ENCODE data around the gene DOC2B. TPM values are rescaled to one million over a fixed set of nuclear protein-coding genes. Genes with fewer than 3 reads are reported as not detected.
A peak's percentile ranks its signal among the peaks of the same experiment; 100 is the strongest.

The DOC2B gene
- total and polyA plus RNA-seq, 7 donors: 1.7 to 6.3 (median 3.3) TPM

DNA sequence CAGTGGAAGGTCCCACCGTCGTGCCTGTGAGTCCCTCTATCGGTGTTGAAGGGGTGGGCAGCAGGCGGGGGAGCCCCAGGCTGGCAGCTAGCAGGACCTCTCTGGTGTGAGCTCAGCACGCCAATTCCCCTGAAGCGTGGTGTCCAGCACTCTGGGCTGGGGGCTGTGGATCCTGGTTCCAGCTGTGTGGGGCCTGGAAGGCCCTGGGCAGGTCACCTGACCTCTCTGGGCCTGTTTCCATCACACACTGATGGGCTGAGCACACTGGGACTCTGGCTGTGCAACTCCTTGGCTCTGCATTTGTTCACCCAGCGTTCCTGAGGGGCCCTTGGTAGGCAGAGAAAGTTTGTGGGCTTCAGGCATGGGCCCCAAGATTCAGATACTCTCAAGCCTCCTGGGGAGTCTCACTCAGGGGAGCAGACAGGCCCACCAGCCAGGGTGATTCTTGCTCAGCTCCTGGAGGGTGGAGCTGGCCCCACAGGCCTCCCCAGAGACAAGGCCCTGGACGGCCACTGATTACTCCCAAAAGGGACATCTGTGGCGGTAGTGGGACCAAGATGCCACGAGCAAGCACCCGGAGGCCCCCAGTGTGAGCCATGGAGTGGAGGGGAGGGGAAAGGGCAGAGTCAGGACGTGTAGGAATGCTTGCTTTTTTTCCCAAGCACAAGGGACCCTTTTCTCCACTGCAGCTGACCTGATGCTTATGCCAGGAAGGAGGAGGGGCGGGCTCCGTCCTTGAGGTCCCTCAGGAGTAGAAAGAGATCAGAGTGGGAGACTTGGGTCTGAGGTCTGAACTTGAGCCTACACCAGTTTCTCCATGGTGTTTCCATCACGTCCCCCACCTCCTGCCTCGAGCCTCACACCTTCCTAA lies 35.5 kb downstream of the DOC2B start:
- H3K4me3 ChIP-seq: no peak overlapping the region
- no peaks in the 10 kb centered on the region for H3K9me3 ChIP-seq
- WGBS, 3 donors: 75 to 80% (median 75%) methylated on average over 16 of the region's 16 CpGs
- ATAC-seq: no peak
- peak; percentile 12 to 52 for DNase-seq
- TF ChIP-seq, protein P1, sequence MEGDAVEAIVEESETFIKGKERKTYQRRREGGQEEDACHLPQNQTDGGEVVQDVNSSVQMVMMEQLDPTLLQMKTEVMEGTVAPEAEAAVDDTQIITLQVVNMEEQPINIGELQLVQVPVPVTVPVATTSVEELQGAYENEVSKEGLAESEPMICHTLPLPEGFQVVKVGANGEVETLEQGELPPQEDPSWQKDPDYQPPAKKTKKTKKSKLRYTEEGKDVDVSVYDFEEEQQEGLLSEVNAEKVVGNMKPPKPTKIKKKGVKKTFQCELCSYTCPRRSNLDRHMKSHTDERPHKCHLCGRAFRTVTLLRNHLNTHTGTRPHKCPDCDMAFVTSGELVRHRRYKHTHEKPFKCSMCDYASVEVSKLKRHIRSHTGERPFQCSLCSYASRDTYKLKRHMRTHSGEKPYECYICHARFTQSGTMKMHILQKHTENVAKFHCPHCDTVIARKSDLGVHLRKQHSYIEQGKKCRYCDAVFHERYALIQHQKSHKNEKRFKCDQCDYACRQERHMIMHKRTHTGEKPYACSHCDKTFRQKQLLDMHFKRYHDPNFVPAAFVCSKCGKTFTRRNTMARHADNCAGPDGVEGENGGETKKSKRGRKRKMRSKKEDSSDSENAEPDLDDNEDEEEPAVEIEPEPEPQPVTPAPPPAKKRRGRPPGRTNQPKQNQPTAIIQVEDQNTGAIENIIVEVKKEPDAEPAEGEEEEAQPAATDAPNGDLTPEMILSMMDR (IDR thresholded peaks at IDR 0.05): no peak
- intact Hi-C loops (cut with DNase I): loop anchor here (2.0 to 5.0 kb wide), 2 partner anchors 241 kb away; no protein-coding TSS in a partner anchor
- no peaks in the 10 kb centered on the region for H3K36me3 ChIP-seq (ENCODE audit: insufficient read depth in 1 of 2, low read depth in 1 of 2)
- H3K27me3 ChIP-seq (ENCODE audit: insufficient read depth in 3 of 3, low read length in 2 of 3): no peaks in the 10 kb centered on the region
- no peak overlapping the region for H3K27ac ChIP-seq
- H3K4me1 ChIP-seq: no peaks in the 10 kb centered on the region

DNA sequence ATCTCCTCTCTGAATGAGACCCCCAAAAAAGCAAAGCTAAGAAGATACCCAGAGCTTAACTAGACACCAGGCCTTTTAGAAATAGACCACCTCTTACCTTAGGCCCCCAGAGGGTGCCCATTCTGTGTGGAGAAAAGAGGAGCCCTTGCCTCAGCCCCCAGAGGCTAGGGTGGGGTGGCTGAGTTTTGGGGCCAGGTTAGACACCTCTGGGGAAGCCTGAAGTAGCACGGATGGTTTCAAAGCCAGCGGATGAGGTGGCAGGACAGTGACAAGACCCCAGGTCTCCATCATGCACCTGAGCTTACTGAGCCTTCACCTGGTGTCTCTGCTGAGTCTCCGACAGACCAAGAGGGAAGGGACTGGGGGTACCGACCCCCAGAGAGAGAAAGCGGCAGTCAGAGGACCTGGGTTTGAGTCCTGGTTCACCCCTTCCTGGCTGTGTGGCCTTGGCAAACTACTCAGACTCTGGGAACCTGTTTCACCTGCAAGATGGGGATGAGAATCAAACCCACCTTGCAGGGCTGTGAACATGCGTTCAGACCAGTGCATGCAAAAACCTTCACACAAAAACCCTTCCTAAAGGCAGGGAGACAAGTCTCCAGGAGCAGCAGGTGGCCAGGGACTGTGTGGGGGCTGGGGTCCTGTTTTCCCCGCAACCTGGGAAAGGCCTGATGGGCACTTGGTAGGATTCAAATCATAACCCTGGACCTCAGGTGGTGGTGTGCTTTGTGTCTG lies 36.3 kb downstream of the DOC2B start:
- 81 to 97% (median 92%) methylated on average over 7 of the region's 7 CpGs for WGBS, 3 donors
- no peaks in the 10 kb centered on the region for H3K36me3 ChIP-seq (ENCODE audit: insufficient read depth in 1 of 2, low read depth in 1 of 2)
- no peaks in the 10 kb centered on the region for H3K9me3 ChIP-seq
- intact Hi-C loops (cut with DNase I): loop anchor here (2.0 to 5.0 kb wide), 2 partner anchors 242 kb away; no protein-coding TSS in a partner anchor
- H3K4me1 ChIP-seq: no peaks in the 10 kb centered on the region
- H3K27me3 ChIP-seq (ENCODE audit: insufficient read depth in 3 of 3, low read length in 2 of 3): no peaks in the 10 kb centered on the region
- TF ChIP-seq, protein P1 (IDR thresholded peaks at IDR 0.05): no peak
- H3K27ac ChIP-seq: no peak overlapping the region
- no peak for ATAC-seq
- peak in 1 of 2 donors; percentile 2 for DNase-seq
- no peak overlapping the region for H3K4me3 ChIP-seq

DNA sequence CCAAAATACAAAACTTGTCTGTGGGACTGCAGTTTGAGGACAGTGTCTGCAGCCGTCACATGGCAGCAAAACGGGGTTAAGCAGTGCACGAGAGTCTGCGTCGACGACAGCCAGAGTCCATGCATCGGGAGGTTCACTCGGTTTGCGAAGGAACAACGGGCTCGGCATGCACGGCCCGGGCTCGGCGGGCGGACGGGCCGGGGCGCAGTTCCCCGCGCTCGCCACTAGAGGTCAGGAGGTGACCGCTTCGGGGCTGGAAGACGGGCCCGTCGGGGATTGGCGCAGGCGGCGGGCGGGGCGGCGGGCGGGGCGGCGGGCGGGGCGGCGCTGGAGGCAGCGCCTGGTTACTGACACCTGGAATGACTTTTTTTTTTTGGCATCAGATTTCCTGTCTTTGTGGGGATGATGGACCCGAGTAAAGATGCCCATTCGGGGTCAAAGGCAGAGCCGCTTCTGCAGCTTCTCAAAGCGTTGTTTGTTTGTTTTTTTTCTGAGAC lies 37.6 kb downstream of the DOC2B start:
- no peaks in the 10 kb centered on the region for H3K9me3 ChIP-seq
- intact Hi-C loops (cut with DNase I): loop anchor here in 1 of 2 donors (2.0 kb wide), 1 partner anchor 243 kb away; no protein-coding TSS in a partner anchor
- H3K4me3 ChIP-seq: no peak overlapping the region
- no peaks in the 10 kb centered on the region for H3K27me3 ChIP-seq (ENCODE audit: insufficient read depth in 3 of 3, low read length in 2 of 3)
- H3K36me3 ChIP-seq (ENCODE audit: insufficient read depth in 1 of 2, low read depth in 1 of 2): no peaks in the 10 kb centered on the region
- no peaks in the 10 kb centered on the region for H3K4me1 ChIP-seq
- 2% methylated on average over 25 to 44 of the region's 44 CpGs for WGBS, 3 donors
- ATAC-seq: peak; percentile 91 to 97 (median 94)
- H3K27ac ChIP-seq: no peak overlapping the region
- TF ChIP-seq, protein P1 (IDR thresholded peaks at IDR 0.05): peak; percentile 94
- DNase-seq: peak; percentile 84 to 93

DNA sequence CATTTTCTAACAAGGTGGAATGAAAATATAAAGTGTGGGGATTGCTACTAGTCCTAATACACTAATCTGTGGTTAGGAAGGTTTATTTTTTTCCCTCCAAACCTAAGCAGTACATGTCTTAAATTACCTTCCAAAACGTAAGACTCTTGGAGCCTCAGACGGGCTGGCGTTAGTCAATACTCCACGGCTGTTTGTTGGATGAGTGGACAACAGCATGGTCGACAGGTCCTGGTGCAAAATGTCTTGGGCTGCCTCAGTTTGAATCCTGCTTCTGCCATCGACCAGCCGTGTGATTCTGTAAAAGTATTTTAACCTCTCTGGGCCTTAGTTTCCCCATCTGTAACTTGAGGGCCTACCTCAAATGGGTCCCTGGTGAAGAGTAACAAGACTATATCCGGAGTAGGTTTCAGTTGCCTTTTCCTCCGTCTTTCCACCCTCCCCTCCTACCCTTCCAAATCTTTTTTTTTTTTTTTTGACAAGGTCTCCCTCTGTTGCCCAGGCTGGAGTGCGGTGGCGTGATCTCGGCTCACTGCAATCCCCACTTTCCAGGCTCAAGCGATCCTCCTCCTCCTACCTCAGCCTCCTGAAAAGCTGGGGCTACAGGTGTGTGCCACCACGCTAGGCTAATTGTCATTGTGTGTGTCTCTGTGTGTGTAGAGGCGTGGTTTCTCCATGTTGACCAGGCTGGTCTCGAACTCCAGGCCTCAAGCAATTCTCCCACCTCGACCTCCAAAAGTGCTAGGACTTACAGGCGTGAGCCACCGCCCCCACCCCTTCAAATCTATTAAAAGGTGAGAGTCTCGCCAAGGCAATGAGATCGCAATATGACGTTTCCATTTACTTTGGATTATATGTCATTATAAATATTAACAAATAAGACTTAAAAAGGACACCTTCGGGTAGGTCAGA lies 38.3 kb downstream of the DOC2B start:
- TF ChIP-seq, protein P1 (IDR thresholded peaks at IDR 0.05): no peak
- H3K27me3 ChIP-seq (ENCODE audit: insufficient read depth in 3 of 3, low read length in 2 of 3): no peaks in the 10 kb centered on the region
- H3K4me1 ChIP-seq: no peaks in the 10 kb centered on the region
- intact Hi-C loops (cut with DNase I): no loop called here
- ATAC-seq: no peak
- WGBS, 3 donors: 76 to 83% (median 79%) methylated on average over 23 of the region's 23 CpGs
- no peak overlapping the region for H3K27ac ChIP-seq
- DNase-seq: peak in 1 of 2 donors; percentile 6
- H3K4me3 ChIP-seq: no peak overlapping the region
- no peaks in the 10 kb centered on the region for H3K36me3 ChIP-seq (ENCODE audit: insufficient read depth in 1 of 2, low read depth in 1 of 2)
- H3K9me3 ChIP-seq: no peaks in the 10 kb centered on the region
